Measurements from ENCODE around the gene SRGAP2C.
"Not testable (repeated sequence)": the region's sequence is repeated elsewhere in the genome, so short reads cannot be mapped to it uniquely, and the experiment has no call there.

GRCh38 chr1:121400541-121401310 is 216.0 kb downstream of the SRGAP2C start:
- not testable (repeated sequence) for TF ChIP-seq ZNF784 (CRISPR knock-in tag; IDR thresholded peaks at IDR 0.05; ENCODE audit: borderline replicate concordance); TGIF2 (CRISPR knock-in tag; IDR thresholded peaks at IDR 0.05); ZIK1 (CRISPR knock-in tag; IDR thresholded peaks at IDR 0.05; ENCODE audit: borderline replicate concordance, low read depth); RAD21 (CRISPR knock-in tag; IDR thresholded peaks at IDR 0.05); NFE2 (CRISPR knock-in tag; IDR thresholded peaks at IDR 0.05); SP4 (CRISPR knock-in tag; IDR thresholded peaks at IDR 0.05); NR3C1 (CRISPR knock-in tag; IDR thresholded peaks at IDR 0.05)
- TF ChIP-seq, protein P1, sequence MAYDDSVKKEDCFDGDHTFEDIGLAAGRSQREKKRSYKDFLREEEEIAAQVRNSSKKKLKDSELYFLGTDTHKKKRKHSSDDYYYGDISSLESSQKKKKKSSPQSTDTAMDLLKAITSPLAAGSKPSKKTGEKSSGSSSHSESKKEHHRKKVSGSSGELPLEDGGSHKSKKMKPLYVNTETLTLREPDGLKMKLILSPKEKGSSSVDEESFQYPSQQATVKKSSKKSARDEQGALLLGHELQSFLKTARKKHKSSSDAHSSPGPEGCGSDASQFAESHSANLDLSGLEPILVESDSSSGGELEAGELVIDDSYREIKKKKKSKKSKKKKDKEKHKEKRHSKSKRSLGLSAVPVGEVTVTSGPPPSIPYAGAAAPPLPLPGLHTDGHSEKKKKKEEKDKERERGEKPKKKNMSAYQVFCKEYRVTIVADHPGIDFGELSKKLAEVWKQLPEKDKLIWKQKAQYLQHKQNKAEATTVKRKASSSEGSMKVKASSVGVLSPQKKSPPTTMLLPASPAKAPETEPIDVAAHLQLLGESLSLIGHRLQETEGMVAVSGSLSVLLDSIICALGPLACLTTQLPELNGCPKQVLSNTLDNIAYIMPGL (CRISPR knock-in tag; IDR thresholded peaks at IDR 0.05; ENCODE audit: borderline replicate concordance in 1 of 2, low read depth in 1 of 2), result not testable (repeated sequence)
